HG02610 (cell line): ENCODE results near the gene USF1.
"Not testable (repeated sequence)": the region's sequence is repeated elsewhere in the genome, so short reads cannot be mapped to it uniquely, and the experiment has no call there.

Experiments used
- ATAC-seq: cut with Tn5 transposase; IDR thresholded peaks from one replicate; pipeline ENCODE4 v1.9.1; 2021; ENCODE audit warnings: mild to moderate bottlenecking, moderate library complexity; ENCODE audit not compliant: unreplicated experiment

USF1 gene

DNA sequence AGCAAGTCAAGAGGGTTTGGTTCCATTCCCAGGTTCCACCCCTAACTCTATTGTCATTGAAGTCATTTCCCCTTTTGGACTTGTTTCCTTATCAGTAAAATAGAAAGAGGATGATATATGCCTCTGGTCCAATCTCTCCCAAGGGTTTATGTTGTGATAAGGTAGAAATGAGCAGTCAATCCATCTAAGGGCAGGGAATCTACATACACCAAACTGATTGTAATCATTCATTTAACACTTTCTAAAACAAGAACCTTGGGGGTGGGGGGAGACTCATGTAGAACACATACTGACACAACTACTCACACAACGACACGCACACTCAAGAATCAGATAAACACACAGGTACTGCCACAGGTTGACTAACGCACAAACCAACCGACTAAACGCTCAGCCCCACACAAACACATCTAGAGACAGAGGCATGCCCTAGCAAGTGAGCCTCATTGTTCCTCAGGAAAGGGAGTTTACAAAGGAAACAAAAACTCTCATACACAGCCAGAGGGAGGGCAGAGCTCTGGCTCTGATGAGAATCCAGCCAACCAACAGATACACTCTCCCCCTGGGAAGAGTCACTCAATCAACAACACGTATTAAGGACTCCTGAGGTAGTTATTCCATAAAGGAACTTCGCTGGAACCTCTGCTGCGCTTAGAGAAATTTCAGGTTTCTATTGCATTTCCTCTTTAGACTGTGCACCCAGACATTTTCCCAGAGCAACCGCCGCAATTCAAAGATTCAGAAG is 25.9 kb downstream of the USF1 start:
- no peak for ATAC-seq

- ATAC-seq, result not testable (repeated sequence)
Measured at GRCh38 chr1:161019111-161019660, 26.6 kb downstream of the USF1 start.

GRCh38 chr1:161018631-161018930 is 27.2 kb downstream of the USF1 start:
- ATAC-seq, result no peak

GRCh38 chr1:161017756-161018630 is 27.8 kb downstream of the USF1 start:
- no peak for ATAC-seq

GRCh38 chr1:161017181-161017580 is 28.6 kb downstream of the USF1 start:
- not testable (repeated sequence) for ATAC-seq

DNA sequence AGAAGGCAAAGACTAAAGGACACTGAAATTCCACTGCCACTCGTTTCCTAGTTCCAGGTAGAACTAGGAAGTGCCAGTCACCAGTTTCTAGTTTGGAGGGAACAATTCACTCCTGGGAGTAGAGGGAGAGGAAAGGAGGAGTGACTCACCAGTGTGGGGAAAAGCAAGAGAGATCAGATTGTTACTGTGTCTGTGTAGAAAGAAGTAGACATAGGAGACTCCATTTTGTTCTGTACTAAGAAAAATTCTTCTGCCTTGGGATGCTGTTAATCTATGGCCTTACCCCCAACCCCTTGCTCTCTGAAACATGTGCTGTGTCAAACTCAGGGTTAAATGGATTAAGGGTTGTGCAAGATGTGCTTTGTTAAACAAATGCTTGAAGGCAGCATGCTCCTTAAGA is 29.1 kb downstream of the USF1 start:
- ATAC-seq, result not testable (repeated sequence)

DNA sequence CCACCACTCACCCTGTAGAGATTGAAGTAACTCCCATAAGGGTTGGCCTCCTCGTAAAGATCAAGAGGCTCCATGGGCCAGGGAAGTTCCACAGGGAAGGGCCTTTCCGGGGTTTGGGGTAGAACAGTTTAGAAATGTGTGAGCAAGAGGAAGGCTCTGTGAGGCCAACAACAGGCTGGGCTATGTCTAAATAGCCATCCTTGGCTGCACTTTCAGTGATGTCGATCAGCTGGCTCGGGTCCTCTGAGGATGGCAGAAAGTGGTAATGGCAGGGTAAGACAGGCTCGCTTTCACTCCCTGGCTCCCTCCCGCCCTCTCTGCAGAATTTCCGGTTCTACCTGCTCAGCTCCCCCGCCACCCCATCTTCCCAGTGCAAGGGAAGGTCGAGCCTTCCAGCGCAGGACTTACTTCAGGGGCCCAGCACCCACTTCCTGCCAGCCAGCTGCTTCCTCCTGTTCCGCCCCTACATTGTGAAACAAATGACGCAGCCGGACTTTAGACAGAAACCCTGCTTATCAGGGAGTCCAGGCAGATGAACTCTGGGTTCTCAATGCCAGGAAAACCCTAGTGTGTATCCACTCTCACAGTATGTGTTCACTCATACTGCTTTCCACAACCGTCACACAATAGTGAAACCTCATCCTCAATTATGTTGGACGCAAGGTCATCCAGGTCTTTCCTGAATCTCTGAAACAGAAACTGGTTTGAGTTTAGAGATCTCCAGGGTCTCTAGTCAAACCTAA is 32.1 kb downstream of the USF1 start:
- ATAC-seq, result peak; percentile 80

DNA sequence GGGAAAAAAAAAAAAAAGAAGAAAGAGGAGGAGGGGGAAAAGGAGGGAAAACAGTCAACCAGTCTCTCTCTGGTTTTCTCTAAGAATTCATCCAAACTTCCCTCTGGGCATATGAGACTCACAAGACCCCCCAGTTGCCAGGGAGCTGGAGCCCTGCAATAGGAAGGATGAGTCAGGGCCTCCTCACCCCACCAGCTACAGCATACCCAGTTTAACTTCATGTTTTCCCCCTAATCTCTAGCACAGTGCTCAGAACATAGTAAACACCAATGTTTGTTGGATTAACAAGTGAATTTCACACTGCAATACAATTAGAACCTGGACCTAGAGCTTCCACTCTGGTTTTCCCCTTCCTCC is 32.7 kb downstream of the USF1 start:
- ATAC-seq, result no peak

DNA sequence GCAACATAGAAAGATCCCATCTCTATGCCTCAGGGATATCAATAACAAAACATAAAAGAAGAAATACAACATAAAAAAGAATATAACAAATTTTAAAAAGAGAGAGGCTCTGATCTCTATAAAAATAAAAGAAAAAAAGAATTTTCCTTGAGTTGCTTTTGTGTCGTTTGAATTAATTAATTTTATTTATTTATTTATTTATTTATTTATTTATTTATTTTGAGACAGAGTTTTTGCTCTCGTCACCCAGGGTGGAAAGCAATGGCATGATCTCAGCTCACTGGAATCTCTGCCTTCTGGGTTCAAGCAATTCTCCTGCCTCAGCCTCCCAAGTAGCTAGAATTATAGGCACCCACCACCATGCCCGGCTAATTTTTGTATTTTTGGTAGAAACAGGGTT is 33.4 kb downstream of the USF1 start:
- no peak for ATAC-seq

GRCh38 chr1:161009602-161010211 is 36.1 kb downstream of the USF1 start:
- ATAC-seq, result no peak

DNA sequence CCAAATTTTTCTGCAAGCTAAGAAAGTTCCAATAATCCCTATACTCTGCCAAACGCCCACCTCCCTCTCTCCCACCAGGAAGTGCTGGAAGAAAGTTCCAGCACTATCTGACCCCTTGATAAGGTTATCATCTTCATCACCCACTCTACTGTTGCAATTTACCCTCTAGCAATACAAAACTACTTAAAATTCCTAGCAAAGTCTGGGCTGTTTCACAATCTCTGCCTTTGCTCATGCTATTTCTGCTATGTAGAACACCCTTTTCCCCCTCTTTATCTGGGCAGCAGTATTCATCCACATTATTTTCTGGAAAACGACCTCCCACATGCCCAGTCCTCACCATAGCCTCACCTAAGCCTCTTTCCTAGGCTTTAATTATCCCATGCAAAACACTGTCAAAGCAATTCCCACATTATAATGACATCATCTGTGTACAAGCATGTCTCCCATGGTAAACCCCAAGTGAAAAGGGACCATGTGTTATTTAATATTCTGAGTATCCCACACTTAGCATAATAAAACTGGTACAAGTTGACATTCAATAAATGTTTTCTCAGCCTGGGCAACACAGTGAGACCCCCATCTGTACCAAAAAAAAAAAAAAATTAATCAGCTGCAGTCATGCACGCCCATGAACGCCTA is 36.8 kb downstream of the USF1 start:
- no peak for ATAC-seq

DNA sequence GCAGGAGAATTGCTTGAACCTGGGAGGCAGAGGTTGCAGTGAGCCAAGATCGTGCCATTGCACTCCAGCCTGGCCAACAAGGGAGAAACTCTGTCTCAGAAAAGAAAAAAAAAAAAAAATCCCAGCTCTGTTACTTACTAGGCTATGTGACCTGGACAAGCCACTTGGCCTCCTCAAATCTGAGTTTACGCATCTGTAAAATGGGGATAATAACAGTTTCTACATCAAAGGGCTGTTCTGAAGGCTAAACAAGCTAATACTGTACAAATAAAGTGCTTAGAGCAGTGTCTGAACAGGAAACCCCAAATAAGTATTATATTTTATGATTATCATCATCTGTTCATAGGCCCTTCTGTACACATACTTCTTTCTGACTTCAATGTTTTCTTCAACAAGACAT is 38.4 kb downstream of the USF1 start:
- ATAC-seq, result no peak

DNA sequence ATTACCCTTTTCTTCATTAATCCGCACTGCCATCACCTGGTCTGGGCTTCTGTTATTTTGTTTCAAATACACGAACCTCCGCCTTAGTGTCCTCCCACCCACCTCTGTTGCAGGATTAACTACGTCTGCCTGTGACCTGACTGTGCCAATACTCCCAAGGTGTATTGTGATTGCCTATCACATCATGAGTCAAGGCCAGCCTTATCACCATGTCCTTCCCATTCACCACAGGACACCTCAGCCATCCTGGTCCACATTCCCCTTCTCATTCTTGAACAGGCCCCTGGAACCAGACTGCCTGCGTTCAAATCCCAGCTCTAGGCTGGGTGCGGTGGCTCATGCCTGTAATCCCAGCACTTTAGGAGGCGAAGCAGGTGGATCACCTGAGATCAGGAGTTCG is 39.2 kb downstream of the USF1 start:
- no peak for ATAC-seq

- ATAC-seq, result no peak
Measured at GRCh38 chr1:161001525-161001924, 44.3 kb downstream of the USF1 start.

GRCh38 chr1:161000736-161001480 is 44.9 kb downstream of the USF1 start:
- ATAC-seq, result no peak

GRCh38 chr1:160999376-160999775 is 46.4 kb downstream of the USF1 start:
- ATAC-seq, result no peak

GRCh38 chr1:160997323-160998038 is 48.3 kb downstream of the USF1 start:
- ATAC-seq, result no peak

- no peak for ATAC-seq
Measured at GRCh38 chr1:160996178-160996577, 49.6 kb downstream of the USF1 start.

DNA sequence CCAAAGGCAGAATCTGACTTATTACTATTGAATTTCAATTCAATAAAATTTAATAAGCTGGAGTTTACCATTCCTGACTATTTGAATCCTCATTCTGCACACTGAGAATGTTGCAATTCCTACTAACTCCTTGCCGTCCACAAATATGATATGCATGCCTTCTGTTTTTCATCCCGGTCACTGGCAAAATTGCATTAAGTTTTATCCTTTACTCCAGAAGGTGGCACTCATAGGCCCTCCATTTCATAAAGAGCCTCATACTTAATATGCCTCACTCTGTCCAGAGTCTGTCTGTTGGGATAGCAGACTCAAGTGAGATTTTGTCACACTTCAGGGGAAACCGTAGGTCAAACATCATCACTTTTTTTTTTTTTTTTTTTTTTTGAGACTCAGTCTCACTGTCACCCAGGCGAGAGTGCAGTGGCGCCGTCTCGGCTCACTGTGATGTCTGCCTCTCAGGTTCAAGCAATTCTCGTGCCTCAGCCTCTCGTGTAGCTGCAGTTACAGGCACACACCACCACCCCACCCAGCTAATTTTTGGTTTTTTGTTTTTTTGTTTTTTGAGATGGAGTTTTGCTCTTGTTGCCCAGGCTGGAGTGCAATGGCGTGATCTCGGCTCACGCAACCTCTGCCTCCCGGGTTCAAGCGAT is 52.1 kb downstream of the USF1 start:
- no peak for ATAC-seq
